Endodermal cell (in vitro differentiated cells): ENCODE measurements around the gene PPP1CA. TPM values are rescaled to one million over a fixed set of nuclear protein-coding genes. Genes with fewer than 3 reads are reported as not detected.

Source experiments
- DNase-seq: peaks from one replicate; pipeline ENCODE4 v3.0.0-alpha.2; 2017
- H3K27ac ChIP-seq: 2 replicates; pipeline ENCODE4 v1.5.1; 2013; ENCODE audit warnings: mild to moderate bottlenecking, low read depth, low read length, moderate library complexity
- H3K27me3 ChIP-seq: 2 replicates; pipeline ENCODE4 v1.6.1; 2013; ENCODE audit warnings: mild to moderate bottlenecking, low read length, moderate library complexity; ENCODE audit not compliant: insufficient read depth, control insufficient read depth, poor library complexity, severe bottlenecking
- H3K36me3 ChIP-seq: 2 replicates; pipeline ENCODE4 v1.7.0; 2013; ENCODE audit warnings: mild to moderate bottlenecking, low read length, moderate library complexity; ENCODE audit not compliant: control insufficient read depth, insufficient read depth
- H3K4me1 ChIP-seq: one replicate; pipeline ENCODE4 v1.7.0; 2013; ENCODE audit warnings: low read length; ENCODE audit not compliant: control insufficient read depth, insufficient read depth
- H3K4me3 ChIP-seq: 2 replicates; pipeline ENCODE4 v1.5.1; 2013; ENCODE audit warnings: mild to moderate bottlenecking, low read length, moderate library complexity
- H3K9ac ChIP-seq: 2 replicates; pipeline ENCODE4 v1.6.1; 2013; ENCODE audit warnings: mild to moderate bottlenecking, low read length, moderate library complexity; ENCODE audit not compliant: poor library complexity, severe bottlenecking; ENCODE audit errors: extremely low read depth
- H3K9me3 ChIP-seq: 2 replicates; pipeline ENCODE4 v1.6.1; 2013; ENCODE audit warnings: mild to moderate bottlenecking, low read length, moderate library complexity; ENCODE audit not compliant: control insufficient read depth
- H3K27ac Mint-ChIP-seq: 2 replicates; pipeline ENCODE4 v1.8.0; 2020; ENCODE audit warnings: mixed read lengths
- H3K27me3 Mint-ChIP-seq: 2 replicates; pipeline ENCODE4 v1.8.0; 2021; ENCODE audit warnings: mild to moderate bottlenecking, mixed read lengths; ENCODE audit not compliant: insufficient read depth
- H3K36me3 Mint-ChIP-seq: 2 replicates; pipeline ENCODE4 v1.8.0; 2020; ENCODE audit warnings: low read depth, mixed read lengths
- H3K4me1 Mint-ChIP-seq: 2 replicates; pipeline ENCODE4 v1.8.0; 2020; ENCODE audit warnings: mixed read lengths
- H3K4me3 Mint-ChIP-seq: 2 replicates; pipeline ENCODE4 v1.8.0; 2020; ENCODE audit warnings: mild to moderate bottlenecking, moderate library complexity, mixed read lengths
- H3K9me3 Mint-ChIP-seq: 2 replicates; pipeline ENCODE4 v1.8.0; 2020; ENCODE audit warnings: mild to moderate bottlenecking, mixed read lengths
- WGBS, 2 experiments: methylation state at CpG; one replicate each; pipeline versions ENCODE4 v1.1.5 to v1.1.7; 2013; ENCODE audit warnings: missing lambda C conversion rate in 2 of 2, mixed read lengths in 1 of 2; ENCODE audit not compliant: insufficient coverage in 1 of 2, insufficient read length in 1 of 2; 5-methylcytosine and 5-hydroxymethylcytosine counted together
- total RNA-seq, 2 donors: library from RNA; stranded (reverse); fragmentation: NEBNext Ultra II Directional in 1 of 2; extraction: Animal tissue kit (Norgen Biotek cat#: 25700) in 1 of 2; gene quantifications; 2 replicates in 1 of 2; 3 replicates in 1 of 2; pipeline ENCODE4 v1.2.1, GENCODE V29; 2021
- TF ChIP-seq, protein P1 (sequence below): fragments of 200-600 bp; sonication (generic); conservative IDR thresholded peaks from 2 replicates; pipeline ENCODE4 v1.5.0; 2021; ENCODE audit warnings: antibody characterized with exemption, mild to moderate bottlenecking

Gene PPP1CA
- total RNA-seq, 2 donors from 2014 or later, result 182 to 212 TPM

- H3K4me1 ChIP-seq, result peaks cover 6% of the 10 kb centered on the region
- peaks cover 9% of the 10 kb centered on the region for H3K27me3 ChIP-seq
- no peak overlapping the region for H3K4me3 ChIP-seq
- H3K9me3 ChIP-seq, result no peaks in the 10 kb centered on the region
- TF ChIP-seq, protein P1, sequence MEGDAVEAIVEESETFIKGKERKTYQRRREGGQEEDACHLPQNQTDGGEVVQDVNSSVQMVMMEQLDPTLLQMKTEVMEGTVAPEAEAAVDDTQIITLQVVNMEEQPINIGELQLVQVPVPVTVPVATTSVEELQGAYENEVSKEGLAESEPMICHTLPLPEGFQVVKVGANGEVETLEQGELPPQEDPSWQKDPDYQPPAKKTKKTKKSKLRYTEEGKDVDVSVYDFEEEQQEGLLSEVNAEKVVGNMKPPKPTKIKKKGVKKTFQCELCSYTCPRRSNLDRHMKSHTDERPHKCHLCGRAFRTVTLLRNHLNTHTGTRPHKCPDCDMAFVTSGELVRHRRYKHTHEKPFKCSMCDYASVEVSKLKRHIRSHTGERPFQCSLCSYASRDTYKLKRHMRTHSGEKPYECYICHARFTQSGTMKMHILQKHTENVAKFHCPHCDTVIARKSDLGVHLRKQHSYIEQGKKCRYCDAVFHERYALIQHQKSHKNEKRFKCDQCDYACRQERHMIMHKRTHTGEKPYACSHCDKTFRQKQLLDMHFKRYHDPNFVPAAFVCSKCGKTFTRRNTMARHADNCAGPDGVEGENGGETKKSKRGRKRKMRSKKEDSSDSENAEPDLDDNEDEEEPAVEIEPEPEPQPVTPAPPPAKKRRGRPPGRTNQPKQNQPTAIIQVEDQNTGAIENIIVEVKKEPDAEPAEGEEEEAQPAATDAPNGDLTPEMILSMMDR, result no peak
- no peak for DNase-seq
- Mint-ChIP-seq H3K27ac (no peak overlapping the region), H3K9me3 (no peaks in the 10 kb centered on the region), H3K36me3 (no peaks in the 10 kb centered on the region), H3K27me3 (peaks cover 55% of the 10 kb centered on the region), H3K4me1 (peaks cover 7% of the 10 kb centered on the region), H3K4me3 (no peak overlapping the region)
- no peak overlapping the region for H3K9ac ChIP-seq
- H3K36me3 ChIP-seq, result no peaks in the 10 kb centered on the region
- WGBS, 2 experiments, result 93 to 97% methylated on average over 10 to 13 of the region's 13 CpGs
- H3K27ac ChIP-seq, result no peak overlapping the region
Measured at GRCh38 chr11:67381244-67381972, 20.2 kb downstream of the PPP1CA start.

DNA sequence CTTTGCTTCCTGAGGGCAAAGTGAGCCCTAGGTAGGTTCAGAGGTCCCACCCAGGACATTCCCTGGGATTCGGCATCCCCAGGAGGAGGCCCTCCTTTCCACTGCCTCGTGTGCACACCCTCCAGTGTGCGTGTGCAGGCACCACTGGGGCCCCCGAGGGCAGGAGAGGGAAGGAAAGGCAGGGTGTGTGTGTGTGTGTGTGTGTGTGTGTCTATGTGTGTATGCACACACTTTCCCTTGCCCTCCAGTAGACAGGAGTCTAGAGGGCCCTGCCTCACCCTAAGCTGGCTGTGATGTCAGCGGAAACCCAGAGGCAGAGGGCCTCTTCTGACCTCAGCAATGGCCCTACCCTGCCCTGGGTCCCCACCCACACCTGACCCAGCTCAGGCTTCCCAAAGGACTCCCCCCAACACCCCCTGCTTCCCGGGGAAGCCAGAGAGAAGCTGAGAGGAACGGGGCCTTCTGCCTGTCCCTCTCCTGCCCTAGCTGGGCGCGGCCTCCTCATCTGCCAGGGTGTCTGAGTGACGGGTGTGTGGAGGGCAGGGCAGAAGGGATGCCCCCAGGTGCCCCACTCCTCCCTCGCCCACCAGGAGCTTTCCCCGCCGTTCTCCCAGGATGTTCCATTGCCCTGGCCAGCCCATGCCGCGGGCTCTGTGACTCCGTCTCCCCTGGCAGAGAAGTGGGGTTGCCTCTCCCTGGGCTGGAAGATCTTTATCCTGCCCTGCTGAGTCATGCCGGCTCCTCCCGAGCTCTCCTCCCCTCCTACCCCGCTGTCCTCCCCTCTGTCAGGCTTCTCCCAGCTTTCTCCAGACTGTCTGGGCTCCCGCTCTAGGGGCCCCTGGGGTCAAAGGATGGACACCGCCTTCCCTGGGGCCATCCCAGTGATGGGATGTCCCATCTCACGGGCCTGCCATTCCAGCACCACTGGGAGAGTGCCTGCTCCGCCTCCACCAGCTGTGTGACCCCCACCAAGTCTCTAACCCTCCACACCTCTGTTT, 22.3 kb downstream of the PPP1CA start:
- Mint-ChIP-seq H3K36me3 (no peaks in the 10 kb centered on the region), H3K27ac (no peak overlapping the region), H3K4me1 (peaks cover 20% of the 10 kb centered on the region), H3K4me3 (no peak overlapping the region), H3K9me3 (no peaks in the 10 kb centered on the region), H3K27me3 (peaks cover 56% of the 10 kb centered on the region)
- Histone ChIP-seq H3K27me3 (no peaks in the 10 kb centered on the region), H3K4me3 (no peak overlapping the region), H3K9me3 (no peaks in the 10 kb centered on the region), H3K27ac (no peak overlapping the region), H3K9ac (no peak overlapping the region), H3K4me1 (peaks cover 22% of the 10 kb centered on the region), H3K36me3 (no peaks in the 10 kb centered on the region)
- peak; percentile 51 for DNase-seq
- 76 to 83% methylated on average over 12 to 23 of the region's 23 CpGs for whole genome bisulfite sequencing, 2 experiments
- TF ChIP-seq, protein P1, result no peak

- Histone ChIP-seq H3K36me3 (no peaks in the 10 kb centered on the region), H3K9ac (no peak overlapping the region), H3K4me3 (no peak overlapping the region), H3K27me3 (no peaks in the 10 kb centered on the region), H3K27ac (no peak overlapping the region), H3K4me1 (peaks cover 24% of the 10 kb centered on the region), H3K9me3 (no peaks in the 10 kb centered on the region)
- H3K27ac Mint-ChIP-seq, result no peak overlapping the region
- H3K9me3 Mint-ChIP-seq, result no peaks in the 10 kb centered on the region
- DNase-seq, result no peak
- peaks cover 57% of the 10 kb centered on the region for H3K27me3 Mint-ChIP-seq
- H3K36me3 Mint-ChIP-seq, result no peaks in the 10 kb centered on the region
- TF ChIP-seq, protein P1, result no peak
- H3K4me1 Mint-ChIP-seq, result peaks cover 24% of the 10 kb centered on the region
- H3K4me3 Mint-ChIP-seq, result no peak overlapping the region
- WGBS, 2 experiments, result 89 to 94% methylated on average over 3 to 4 of the region's 4 CpGs
Measured at GRCh38 chr11:67378544-67378943, 23.1 kb downstream of the PPP1CA start.
